HL-60 (cell line): ENCODE data around the gene TFDP3.

ENCODE experiments used
- CTCF ChIP-seq: IDR thresholded peaks from one replicate; pipeline ENCODE4 v1.5.1; 2011; ENCODE audit warnings: low read length, control low read depth, inconsistent platforms; ENCODE audit not compliant: insufficient read depth
- GABPA ChIP-seq: IDR thresholded peaks from 2 replicates; pipeline ENCODE4 v1.6.1; 2012; ENCODE audit warnings: low read depth
- POLR2AphosphoS5 ChIP-seq: IDR thresholded peaks from 2 replicates; pipeline ENCODE4 v1.6.1; 2012; ENCODE audit warnings: low read depth
- SPI1 ChIP-seq: IDR thresholded peaks from 2 replicates; pipeline ENCODE4 v1.6.1; 2012; ENCODE audit warnings: low read depth, mild to moderate bottlenecking, borderline replicate concordance
- TF ChIP-seq, protein P1 (sequence below): IDR thresholded peaks from 2 replicates; pipeline ENCODE4 v1.6.1; 2012; ENCODE audit warnings: low read depth; ENCODE audit not compliant: insufficient replicate concordance

DNA sequence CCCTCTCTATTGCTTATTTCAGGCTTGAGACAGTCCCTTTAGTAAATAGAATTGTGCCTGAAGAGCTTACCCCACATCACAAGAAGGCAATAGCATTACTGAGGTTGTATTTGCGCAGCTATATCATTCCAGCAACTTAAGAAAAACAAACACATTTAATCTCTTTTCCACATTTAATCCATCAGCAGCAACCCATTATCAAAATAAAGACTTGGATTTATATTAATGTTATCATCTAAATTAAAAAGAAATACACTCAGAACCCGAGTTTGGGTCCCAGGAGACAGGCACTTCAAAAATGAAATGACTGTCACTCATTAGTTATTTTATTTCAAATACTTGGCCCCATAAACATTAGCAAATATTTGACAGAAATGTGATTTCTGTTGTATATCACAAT lies 10.4 kb downstream of the TFDP3 start:
- TF ChIP-seq CTCF (no peak), GABPA (no peak), POLR2AphosphoS5 (no peak), SPI1 (no peak)
- TF ChIP-seq, protein P1, sequence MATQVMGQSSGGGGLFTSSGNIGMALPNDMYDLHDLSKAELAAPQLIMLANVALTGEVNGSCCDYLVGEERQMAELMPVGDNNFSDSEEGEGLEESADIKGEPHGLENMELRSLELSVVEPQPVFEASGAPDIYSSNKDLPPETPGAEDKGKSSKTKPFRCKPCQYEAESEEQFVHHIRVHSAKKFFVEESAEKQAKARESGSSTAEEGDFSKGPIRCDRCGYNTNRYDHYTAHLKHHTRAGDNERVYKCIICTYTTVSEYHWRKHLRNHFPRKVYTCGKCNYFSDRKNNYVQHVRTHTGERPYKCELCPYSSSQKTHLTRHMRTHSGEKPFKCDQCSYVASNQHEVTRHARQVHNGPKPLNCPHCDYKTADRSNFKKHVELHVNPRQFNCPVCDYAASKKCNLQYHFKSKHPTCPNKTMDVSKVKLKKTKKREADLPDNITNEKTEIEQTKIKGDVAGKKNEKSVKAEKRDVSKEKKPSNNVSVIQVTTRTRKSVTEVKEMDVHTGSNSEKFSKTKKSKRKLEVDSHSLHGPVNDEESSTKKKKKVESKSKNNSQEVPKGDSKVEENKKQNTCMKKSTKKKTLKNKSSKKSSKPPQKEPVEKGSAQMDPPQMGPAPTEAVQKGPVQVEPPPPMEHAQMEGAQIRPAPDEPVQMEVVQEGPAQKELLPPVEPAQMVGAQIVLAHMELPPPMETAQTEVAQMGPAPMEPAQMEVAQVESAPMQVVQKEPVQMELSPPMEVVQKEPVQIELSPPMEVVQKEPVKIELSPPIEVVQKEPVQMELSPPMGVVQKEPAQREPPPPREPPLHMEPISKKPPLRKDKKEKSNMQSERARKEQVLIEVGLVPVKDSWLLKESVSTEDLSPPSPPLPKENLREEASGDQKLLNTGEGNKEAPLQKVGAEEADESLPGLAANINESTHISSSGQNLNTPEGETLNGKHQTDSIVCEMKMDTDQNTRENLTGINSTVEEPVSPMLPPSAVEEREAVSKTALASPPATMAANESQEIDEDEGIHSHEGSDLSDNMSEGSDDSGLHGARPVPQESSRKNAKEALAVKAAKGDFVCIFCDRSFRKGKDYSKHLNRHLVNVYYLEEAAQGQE, result no peak
